Measurements from ENCODE around the gene TOMM34.

Gene TOMM34

DNA sequence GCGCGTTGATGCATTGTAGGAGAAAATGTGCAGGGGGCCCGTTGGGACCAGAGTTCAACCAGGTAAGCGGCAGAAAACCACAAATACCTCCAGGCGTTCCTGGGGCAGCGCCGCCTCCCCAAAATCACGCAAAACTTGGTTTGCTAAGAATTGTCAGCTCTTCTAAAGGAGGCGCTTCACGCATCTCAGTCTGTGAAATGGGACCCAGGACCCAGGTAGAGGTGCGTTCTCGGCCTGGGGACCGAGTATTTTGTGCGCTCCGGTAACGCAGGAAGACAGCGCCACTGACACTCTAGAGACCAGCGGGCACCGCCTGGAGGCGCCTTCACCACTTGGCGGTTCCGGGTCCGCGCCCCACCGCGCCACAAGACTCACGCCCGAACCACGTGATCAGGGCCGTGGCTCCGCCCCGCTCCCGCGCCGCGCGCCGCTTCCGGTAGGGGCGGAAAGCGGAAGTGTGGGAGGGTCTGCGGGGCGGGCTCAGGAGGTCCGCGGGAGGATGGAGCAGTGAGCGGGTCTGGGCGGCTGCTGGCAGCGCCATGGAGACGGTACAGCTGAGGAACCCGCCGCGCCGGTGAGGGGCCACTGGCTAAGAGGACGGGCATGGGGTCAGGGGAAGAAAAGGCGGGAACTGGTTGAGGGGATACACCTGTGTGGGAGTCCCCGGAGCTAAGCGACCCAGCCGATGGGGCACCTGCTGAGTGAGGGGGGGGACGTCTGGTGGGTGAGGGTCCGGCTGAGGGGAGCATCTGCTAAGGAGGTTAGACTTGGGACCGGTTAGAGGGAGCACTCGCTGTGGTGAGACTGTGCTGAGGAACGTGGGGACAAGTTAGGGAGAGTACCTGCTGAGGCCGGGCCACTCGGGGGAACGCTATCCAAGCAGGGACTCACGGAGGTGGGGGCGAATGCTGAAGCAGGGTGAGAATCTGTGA lies 6.1 kb upstream of the TOMM34 start, which contains the start of gene STK4:
Gene STK4 (plus strand): TSS at position 483 of the 932 bp plus-strand sequence. CDS start 57 bp downstream, at position 540.
- peak within 1 kb of the TSS; percentile 99 for H3K4me3 Mint-ChIP-seq
- peaks cover 45% of the 10 kb centered on the region for H3K4me1 Mint-ChIP-seq
- TF ChIP-seq, protein P1, sequence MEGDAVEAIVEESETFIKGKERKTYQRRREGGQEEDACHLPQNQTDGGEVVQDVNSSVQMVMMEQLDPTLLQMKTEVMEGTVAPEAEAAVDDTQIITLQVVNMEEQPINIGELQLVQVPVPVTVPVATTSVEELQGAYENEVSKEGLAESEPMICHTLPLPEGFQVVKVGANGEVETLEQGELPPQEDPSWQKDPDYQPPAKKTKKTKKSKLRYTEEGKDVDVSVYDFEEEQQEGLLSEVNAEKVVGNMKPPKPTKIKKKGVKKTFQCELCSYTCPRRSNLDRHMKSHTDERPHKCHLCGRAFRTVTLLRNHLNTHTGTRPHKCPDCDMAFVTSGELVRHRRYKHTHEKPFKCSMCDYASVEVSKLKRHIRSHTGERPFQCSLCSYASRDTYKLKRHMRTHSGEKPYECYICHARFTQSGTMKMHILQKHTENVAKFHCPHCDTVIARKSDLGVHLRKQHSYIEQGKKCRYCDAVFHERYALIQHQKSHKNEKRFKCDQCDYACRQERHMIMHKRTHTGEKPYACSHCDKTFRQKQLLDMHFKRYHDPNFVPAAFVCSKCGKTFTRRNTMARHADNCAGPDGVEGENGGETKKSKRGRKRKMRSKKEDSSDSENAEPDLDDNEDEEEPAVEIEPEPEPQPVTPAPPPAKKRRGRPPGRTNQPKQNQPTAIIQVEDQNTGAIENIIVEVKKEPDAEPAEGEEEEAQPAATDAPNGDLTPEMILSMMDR (IDR thresholded peaks at IDR 0.05), result no peak
- no peak within 1 kb of the TSS for H3K27ac Mint-ChIP-seq
- H3K36me3 Mint-ChIP-seq (ENCODE audit: low read depth), result no peaks in the 10 kb centered on the region
- H3K27me3 Mint-ChIP-seq (ENCODE audit: low read depth, poor library complexity), result peaks cover 6% of the 10 kb centered on the region
- peak; percentile 95 for DNase-seq
- peaks cover 3% of the 10 kb centered on the region for H3K9me3 Mint-ChIP-seq

DNA sequence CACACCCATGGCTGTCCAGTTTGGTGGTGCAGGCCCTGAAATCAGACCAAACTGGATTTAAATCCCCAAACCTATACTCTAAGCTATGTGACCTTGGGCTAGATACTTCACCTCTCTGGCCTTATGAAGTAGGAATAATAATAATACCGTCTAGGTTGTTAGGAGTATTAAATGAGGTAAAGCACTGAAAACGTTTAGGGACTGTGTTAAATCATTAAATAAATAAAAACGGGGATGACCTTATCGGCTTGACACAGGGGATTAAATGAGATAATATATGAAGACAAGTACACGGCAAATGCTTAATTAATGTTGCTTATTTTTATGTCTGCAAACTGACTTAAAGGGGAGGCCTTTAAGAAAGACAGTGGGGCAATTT lies 5.4 kb upstream of the TOMM34 start:
- Mint-ChIP-seq H3K27me3 (ENCODE audit: low read depth, poor library complexity) (peaks cover 6% of the 10 kb centered on the region), H3K36me3 (ENCODE audit: low read depth) (no peaks in the 10 kb centered on the region), H3K4me3 (peak overlapping the region; percentile 99), H3K9me3 (peaks cover 3% of the 10 kb centered on the region), H3K4me1 (peaks cover 51% of the 10 kb centered on the region), H3K27ac (no peak overlapping the region)
- no peak for DNase-seq
- TF ChIP-seq, protein P1 (IDR thresholded peaks at IDR 0.05), result no peak

DNA sequence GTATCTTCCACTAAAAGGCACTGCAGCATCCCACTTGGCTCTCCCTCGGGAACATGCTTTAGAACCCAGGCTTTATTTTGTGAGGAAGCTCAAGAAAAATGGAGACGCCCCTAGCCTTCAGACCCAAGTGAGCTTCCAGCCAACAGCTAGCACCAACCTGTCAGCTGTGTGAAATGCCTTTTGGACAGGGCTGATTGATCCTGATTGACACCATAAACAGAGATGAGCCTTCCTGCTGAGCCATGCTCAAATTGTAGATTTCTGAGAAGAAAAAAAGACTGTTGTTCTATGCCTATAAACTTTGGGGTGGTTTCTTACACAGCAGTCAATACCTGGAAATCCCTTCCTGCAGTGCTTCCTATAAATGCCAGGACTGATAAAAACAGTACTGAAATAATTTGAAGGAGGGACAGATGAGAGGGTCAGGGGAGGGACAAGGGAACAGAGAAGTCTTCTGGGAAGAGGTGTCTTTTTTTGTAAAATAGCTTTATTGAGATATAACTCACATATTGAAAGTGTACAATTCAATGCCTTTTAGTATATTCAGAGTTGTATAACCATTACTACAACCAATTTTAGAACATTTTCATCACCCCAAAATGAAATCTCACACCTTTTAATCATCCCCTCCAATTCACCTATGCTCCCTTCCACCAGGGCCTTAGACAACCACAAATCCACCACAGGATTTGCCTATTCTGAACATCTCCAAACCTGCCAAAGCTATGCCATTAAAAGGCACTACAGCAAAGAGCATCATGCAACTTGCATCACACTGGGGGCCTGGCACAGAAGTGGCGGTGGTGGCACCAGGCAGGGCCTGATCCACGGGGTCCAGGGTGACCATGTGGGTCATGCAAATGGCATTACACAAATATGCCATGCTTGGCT lies 3.4 kb upstream of the TOMM34 start:
- no peak overlapping the region for H3K27ac Mint-ChIP-seq
- no peak overlapping the region for H3K4me3 Mint-ChIP-seq
- peaks cover 3% of the 10 kb centered on the region for H3K9me3 Mint-ChIP-seq
- no peaks in the 10 kb centered on the region for H3K36me3 Mint-ChIP-seq (ENCODE audit: low read depth)
- peaks cover 6% of the 10 kb centered on the region for H3K27me3 Mint-ChIP-seq (ENCODE audit: low read depth, poor library complexity)
- DNase-seq, result no peak
- TF ChIP-seq, protein P1 (IDR thresholded peaks at IDR 0.05), result no peak
- peaks cover 62% of the 10 kb centered on the region for H3K4me1 Mint-ChIP-seq

DNA sequence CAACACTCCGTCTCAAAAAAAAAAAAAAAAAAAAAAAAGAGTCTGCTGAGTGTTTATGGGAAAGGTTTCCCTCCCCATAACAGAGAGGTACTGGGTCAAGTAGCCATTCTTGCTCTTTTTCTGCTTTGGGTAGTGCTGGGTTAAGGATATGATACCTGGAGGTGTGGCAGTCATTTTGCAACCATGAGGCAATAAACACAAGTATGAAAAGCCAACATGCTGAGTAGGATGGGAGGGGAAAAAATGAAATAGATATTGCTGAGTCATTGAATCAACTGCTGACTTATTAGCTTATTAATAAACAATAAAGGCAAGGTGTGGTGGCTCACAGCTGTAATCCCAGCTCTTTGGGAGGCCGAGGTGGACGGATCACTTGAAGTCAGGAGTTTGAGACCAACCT lies 2.3 kb upstream of the TOMM34 start:
- TF ChIP-seq, protein P1 (IDR thresholded peaks at IDR 0.05), result no peak
- no peak overlapping the region for H3K4me3 Mint-ChIP-seq

DNA sequence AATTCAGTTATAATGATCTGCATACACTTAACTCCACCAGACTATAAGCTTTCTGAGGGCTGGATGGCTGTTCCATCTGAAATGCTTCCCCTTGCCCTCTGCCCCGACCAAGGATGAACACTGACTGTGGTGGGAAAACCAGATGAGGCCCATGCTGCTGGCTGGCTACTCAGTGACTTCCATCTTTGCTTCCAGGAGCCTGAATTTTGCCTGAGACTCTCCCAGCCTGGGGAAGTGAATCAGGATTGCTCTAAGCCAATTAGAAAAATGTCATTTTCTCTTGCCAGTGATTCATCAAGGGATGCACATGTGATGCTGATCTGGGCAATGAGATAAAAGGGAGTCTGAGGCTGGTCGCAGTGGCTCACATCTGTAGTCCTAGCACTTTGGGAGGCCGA lies 1.7 kb upstream of the TOMM34 start:
- peaks cover 62% of the 10 kb centered on the region for H3K4me1 Mint-ChIP-seq
- TF ChIP-seq, protein P1 (IDR thresholded peaks at IDR 0.05), result no peak
- H3K9me3 Mint-ChIP-seq, result peaks cover 3% of the 10 kb centered on the region
- H3K4me3 Mint-ChIP-seq, result no peak overlapping the region
- peaks cover 10% of the 10 kb centered on the region for H3K36me3 Mint-ChIP-seq (ENCODE audit: low read depth)
- H3K27ac Mint-ChIP-seq, result no peak overlapping the region
- no peak for DNase-seq
- H3K27me3 Mint-ChIP-seq (ENCODE audit: low read depth, poor library complexity), result peaks cover 2% of the 10 kb centered on the region

More for the DNA sequence above, 2.3 kb upstream of the TOMM34 start:
- Mint-ChIP-seq H3K27me3 (ENCODE audit: low read depth, poor library complexity) (peaks cover 4% of the 10 kb centered on the region), H3K36me3 (ENCODE audit: low read depth) (peaks cover 9% of the 10 kb centered on the region), H3K4me1 (peaks cover 62% of the 10 kb centered on the region), H3K9me3 (peaks cover 3% of the 10 kb centered on the region), H3K27ac (no peak overlapping the region)
- no peak for DNase-seq

All from nephron progenitor cell (in vitro differentiated cells).